NCI-H128 (cell line): ENCODE results near the gene MRPL48.
"Not testable (repeated sequence)": the region's sequence is repeated elsewhere in the genome, so short reads cannot be mapped to it uniquely, and the experiment has no call there.

Experiments
- DNase-seq: peaks from one replicate; lab custom pipeline; 2025; ENCODE audit not compliant: unreplicated experiment; lab: John Stamatoyannopoulos, UW

Gene MRPL48

DNA sequence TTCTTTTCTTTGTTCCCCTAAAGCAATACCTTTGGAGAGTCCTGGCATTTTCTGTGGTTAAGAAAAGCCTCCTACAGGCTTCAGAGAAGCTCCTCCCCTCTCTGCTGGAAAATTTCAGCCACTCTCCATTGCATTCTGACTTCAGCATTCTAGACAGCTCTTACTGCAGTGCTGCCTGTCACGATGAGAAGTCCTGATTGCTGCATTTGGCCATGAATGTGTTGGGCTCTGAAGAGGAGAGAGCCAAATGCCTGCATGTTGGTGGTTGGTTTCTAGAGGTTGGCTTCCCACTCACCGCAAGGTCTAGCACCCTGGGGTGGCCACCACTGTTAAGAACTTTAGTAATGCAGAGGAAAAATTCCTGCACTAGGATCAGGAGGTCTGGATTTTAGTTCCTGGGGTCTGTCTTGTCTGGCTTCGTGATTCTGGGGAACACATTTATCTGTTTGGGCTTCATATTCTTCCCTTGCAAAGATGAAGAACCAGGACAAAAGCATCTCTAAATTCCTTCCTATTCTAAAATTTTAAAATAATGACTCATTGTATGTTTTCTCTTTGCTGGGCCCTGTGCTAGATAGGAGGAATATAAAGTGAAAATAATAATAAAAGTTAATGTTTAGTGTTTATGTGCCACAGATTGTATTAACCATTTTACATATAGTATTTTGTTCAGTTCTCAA is 50.9 kb downstream of the MRPL48 start:
- no peak for DNase-seq

DNA sequence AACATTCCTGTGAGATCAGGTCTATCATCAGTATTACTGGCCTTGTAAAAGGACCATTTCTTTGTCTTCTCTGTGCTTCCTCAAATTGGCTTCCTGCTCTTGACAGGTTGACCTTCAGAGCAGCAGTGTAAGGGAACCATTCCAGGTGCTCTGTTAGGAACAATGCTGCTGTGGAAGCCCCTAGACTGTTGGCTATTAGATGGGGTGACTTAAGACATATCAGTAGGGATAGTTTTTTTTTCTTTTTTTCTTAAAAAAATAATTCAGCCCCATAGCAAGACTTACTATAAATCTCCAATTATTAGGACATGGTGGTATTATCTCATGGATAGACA is 51.4 kb downstream of the MRPL48 start:
- no peak for DNase-seq

DNA sequence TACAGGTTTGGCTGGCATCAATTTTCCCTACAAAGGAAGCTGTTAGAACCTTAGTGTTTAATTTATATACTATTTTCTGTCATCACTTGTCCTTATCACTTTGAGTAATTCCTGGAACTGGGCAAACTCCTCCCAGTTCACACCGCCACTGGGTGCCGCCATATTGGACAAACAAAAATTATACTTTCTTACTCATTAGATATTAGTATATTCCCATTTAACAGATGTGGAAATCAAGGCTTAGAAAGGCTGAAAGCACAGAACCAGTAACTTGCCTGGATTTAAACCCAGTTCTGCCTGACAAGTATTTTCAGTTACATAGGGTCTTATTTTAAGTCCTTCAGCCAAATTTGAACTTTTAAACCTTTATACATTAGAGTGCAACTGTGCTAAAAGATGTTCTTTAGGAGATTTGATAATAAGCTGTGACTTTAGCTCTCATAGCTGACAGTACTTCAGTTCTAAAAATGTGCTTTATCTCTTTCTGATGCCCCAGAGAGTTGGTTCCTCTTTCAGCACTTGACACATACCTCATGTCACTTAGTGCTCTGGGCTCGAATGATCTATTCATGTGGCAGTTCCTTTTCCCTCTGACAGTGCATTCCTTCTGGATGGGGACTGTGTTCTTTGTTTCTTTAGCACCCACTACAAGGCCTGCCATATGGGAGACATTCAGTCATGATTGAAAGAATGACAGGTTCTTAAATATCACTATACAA is 63.5 kb downstream of the MRPL48 start:
- no peak for DNase-seq

DNA sequence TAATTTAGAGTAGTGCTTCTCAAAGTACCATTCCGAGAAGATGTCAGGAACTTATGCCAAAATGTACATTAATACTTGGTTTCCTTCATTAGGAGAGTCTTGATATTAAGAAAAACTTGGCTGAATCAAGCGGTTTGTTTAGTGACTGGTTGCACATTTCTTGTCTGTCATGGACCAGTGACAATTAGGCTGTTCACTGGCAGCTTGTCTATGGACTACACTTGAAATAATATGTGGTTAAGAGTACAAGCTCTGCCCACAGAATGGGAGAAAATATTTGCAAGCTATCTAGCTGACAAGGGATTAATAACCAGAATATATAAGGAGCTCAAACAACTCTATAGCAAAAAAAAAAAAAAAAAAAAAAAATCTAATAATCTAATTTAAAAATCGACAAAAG is 64.4 kb downstream of the MRPL48 start:
- DNase-seq = no peak

DNA sequence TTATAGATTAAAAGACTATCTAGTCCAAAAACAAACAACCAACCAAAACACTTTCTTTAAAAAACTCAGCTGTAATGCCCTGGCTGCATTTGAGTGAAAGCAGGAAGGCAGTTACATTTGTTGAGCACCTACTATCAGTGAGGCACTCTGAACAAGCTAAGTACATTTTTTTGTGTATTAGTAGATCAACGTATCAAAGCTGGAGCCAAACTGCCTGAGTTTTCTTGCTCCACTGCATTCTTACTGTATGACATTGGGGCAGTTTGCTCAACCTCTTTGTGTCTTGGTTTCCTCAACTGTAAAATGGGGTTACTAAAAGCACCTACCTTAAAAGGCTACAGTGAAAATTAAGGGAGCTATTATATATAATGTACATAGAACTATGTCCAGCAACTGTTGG is 67.0 kb downstream of the MRPL48 start:
- DNase-seq = no peak

DNA sequence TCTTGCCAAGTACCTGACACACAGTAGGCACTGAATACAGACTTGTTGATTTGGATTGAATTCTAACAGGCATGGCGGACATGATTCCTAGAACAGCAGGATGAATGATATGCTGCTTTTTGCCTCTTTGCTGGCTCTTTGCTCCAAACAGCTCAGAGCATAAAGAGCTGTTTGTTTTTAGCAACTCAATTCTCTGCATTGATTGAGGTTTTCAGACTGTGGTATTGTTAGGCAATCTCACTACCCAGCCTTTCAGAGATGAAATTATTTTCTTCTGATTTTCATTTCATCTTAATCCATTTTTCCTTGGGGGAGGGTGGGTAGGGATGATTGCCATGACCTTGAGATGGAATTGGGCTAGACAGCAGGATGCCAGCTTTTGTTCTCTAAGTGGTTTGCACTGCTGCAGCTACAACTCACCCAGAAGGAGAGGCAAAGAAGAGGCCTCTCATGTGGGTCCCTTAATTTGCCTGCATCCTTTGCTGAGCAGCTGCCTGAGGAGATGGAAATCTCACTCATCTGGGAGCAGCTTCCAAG is 68.4 kb downstream of the MRPL48 start:
- DNase-seq = peak; percentile 26

DNA sequence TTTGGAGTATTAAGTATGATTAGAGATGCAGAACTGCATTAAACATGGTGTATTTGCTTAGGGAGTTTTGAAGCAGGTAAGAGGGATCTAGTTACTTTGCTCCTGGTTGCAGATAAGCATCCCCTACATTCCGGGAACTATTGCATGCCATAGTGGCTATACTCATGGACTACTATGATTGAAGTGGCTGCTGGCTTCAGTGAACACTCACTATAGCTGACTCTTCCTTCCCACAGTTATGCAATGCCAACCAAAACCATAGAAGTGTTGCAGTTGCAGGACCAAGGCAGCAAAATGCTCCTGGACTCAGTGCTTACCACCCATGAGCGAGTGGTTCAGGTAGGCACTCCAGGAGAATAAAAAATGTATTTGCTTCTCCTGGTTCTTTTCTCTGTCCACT is 72.0 kb downstream of the MRPL48 start:
- DNase-seq = no peak

DNA sequence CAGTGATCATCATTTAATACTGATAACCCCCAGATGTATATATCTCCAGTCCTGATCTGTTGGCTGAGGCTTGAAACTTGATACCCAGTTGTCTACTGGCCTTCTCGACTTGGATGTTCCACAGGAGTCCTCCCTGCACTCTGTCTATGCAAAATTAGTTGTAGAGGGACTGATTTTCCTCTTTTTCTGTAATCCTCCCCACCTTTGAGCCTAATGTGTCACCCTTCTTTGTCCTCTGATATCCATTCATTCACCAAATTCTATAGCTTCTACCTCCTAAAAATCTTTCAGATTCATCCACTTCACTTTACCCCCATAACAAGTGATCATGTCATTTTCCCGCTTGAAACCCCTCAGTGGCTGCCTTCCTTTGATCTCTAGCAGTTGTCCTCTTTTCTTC is 72.5 kb downstream of the MRPL48 start:
- DNase-seq = no peak

DNA sequence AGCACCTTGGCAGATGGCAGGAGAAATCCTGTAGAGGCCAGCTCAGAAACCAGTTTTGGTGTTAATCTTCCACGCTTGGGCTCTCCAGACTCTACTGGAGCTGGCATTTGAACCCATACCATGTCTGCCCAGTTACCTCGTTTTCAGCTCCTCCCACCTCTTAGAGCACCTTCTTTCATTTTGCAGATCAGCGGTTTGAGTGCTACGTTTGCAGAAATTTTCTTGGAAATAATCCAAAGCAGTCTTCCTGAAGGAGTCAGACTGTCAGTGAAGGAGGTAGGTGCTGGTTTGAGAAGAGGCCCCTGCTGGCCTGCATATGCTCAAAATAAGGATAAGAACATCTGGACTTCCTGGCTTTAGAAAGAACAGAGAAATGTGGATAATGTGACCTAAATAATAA is 75.3 kb downstream of the MRPL48 start:
- no peak for DNase-seq

DNA sequence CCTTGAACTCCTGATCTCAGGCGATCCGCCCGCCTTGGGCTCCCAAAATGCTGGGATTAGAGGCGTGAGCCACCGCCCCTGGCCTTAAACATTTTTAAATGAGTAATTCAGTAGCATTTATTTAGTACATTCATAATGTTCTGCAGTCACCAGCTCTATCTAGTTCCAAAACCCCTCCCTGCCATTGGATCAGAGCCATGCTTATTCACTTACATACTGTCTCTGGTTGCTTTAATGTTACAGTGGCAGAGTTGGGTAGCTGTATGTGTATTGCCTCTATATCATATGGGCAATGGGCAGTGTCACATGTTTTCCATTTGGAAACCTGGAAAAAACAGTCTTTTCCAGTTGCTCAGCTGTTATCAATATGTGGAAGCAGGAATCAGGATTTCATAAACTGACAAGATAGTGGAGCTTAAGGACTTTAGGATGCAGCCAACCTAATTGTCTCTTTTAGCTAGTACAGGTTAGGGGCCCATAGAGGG is 78.5 kb downstream of the MRPL48 start:
- no peak for DNase-seq

DNA sequence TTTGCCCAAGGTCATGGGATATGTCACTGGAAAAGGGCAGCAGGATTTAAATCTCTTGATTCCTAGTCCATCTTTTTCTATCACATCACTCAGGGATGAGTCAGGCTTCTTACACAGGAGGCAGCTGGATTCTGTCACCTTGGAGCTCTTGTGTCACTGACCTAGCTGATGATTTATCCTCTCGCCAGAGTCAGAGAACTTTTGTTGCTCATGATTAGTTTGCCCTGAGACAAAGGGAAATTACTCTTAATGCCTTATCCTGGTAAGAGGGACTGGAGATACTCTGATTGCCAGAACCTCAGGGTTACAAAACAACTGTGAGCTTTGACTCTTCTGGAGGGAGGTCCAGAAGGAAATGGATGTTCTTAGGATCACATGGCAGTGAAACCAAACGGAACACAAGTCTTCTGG is 78.9 kb downstream of the MRPL48 start:
- DNase-seq = no peak

DNA sequence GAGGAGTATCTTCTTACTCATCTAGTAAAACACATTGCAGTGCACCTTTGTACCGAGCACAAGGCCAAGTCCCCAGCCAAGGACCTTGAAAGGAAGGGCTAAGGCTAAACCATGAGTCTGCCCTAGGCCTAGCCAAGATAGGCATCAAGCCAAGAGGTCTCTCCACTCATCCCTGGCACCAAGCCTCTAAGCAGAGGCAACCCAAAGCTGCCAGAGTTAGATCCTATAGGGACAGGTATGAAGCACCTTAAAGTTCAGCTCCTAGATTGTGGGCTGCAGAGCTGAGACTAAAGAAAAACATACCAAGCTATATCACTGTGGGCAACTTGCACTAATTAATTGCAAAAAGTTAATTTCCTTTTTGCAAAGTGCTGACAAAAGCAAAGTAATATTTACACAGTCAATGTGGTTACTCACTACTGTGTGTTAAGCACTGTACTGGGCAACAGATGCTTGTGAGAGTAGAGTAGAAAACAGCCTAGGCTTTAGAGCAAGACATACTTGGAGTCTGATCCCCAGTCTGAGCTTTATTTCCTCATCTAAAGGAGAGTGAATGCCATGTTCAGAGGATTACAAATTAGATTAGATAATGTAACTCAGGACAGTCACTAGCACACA is 81.8 kb downstream of the MRPL48 start:
- no peak for DNase-seq

DNA sequence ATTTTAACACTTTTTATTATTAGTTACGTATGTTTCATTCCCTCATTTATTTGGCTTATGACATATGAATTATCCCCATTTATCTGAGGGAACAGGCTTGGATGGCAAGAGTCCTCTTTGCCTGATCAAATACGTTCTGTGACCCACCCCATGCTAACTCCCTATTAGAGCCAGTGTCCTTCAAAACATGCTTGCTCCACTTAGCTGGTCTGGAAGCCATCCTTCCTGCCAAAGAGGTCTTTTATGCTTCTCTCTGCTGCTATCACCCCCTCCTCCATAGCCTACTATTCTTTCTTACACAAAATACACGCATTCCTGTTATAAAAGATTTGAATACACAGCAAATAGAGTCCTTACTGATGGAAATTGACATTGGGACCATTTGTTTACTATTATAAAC is 82.6 kb downstream of the MRPL48 start:
- DNase-seq = no peak

DNA sequence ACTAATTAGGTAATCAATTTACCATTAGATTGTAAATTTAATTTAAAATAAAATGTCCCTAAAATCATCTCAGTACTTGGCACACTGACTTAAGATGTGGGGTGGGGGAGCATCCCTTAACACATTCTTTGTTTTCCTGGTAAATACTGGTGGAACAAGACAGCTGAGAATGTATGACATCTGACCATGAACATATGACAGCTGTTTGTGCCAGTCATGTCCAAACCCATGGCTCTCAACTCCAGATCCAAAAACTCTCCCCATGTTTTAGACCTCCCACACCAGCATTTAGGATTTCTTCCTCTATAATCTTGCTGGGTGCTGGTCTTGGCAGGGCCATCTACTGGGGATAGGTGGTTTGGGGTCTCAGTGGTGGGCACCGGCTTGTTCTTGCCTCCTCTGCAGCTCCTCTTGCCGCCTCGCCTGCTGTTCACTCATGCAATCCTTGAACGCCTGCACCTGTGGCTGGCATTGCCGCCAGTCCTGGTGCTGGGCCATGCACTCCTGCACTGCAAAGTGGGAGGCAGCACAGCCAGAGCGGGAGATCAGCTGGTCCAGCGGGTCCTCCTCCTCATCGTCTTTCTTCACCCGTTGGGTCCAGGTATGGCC is 85.2 kb downstream of the MRPL48 start:
- no peak for DNase-seq

DNA sequence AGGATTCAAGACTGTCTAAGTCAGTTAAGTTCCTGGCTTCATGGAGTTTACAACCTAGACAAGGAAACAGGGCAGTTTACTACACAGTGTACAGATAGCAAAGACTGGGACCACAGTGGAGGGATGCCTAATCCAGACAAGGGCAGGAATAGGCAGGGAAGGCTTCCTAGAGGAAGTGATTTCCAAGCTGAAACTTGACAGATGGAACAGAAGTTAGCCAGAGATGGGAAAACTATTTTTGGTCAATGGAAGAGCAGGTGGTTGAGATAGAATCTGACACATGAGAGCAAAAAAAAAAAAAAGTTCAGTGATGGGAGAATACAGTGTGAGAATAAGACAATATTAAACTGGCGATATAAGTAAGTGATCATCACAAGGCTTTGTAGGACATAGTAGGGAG is 87.7 kb downstream of the MRPL48 start:
- no peak for DNase-seq

DNA sequence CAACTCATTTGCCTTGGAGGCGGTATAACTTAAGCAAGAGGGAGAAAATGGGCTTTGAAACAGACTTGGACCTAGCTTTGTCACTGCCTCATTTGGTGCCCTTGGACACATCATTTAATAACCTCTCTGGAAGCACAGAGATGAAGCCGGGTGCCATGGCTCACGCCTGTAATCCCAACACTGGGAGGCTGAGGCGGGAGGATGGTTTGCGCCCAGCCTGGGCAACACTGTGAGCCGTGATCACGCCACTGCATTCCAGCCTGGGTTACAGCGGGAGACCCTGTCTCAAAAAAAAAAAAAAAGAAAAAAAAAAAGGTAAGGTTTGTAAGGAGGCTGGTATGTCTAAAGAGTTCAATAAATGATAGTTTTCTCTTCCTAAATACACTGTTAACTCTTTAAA is 88.2 kb downstream of the MRPL48 start:
- no peak for DNase-seq

DNA sequence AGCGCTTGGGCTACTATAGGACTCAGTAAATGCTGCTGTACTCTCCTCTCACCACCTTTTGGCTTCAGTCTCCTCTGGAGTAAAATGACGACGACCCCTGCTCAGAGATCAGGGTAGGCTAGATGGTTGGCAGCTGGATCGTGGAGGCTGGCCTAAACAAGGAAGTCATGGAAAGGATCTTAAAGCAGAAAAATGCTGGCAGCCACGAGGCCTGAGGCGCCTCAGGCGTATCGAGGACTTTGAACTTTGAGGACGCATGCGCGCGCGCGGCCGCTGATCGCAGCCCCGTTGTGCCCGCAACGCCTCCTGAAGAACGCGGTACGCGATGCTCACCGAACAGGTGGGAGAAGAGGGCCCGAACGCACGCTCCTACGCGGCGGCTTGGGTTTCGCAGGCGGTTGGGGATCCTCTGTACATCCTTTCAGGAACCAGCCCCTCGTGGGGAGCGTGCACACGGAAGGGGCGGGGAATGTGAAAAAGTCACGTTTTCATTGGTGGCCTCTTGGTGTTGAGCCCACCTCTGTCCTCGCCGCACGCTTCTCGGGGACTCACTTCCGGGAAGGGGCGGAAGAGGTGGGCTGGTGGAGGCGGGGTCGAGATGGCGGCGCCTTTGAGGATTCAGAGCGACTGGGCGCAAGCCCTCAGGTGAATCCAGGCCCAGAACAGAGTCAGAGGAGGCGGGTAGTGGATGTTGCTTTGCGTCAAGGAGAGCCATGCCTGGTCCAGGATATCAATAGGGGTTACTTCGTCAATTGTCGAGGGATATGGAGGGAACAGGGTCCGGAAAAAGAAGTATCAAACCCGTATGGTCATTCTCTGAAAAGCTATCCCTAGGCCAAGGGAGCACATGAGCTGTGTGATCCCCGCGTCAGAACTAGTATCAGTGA is 89.0 kb downstream of the MRPL48 start, which contains the start of the genes COA4 and PAAF1:
Gene COA4, minus strand, starts transcription at position 423 of the 887 bp plus-strand sequence. CDS start 3,468 bp downstream, outside the sequence.
Gene PAAF1, plus strand, starts transcription at position 576 of the 887 bp plus-strand sequence. Its CDS starts 23 bp downstream, at position 599.
- peak; percentile 98 for DNase-seq

DNA sequence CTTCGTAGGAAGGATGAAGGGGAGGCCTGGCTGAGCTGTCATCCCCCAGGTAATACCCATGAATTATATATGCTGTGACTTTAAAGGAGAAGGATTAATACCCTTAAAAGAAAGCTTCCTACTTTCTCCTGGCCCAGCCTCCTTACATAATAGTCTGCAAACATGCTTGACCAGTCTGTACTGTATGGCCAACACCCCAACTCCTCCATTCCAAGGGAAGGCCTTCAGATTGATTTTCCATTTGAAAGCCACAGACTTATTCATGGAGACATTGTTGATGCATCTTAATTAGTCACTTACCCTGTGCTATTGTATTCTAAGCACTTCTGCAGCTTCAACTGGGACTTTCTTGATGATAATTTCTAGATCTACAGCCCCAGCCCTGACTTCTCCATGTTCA is 91.1 kb downstream of the MRPL48 start:
- DNase-seq = no peak

DNA sequence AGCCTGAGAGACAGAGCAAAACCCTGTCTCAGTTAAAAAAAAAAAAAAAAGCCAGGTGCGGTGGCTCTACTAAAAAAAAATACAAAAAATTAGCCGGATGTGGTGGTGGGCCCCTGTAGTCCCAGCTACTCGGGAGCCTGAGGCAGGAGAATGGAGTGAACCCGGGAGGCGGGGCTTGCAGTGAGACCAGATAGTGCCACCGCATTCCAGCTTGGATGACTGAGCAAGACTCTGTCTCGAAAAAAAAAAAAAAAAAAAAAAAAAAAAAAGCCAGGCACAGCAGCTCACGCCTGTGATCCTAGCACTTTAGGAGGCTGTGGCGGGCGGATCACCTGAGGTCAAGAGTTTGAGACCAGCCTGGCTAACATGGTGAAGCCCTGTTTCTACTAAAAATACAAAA is 92.8 kb downstream of the MRPL48 start:
- not testable (repeated sequence) for DNase-seq

DNA sequence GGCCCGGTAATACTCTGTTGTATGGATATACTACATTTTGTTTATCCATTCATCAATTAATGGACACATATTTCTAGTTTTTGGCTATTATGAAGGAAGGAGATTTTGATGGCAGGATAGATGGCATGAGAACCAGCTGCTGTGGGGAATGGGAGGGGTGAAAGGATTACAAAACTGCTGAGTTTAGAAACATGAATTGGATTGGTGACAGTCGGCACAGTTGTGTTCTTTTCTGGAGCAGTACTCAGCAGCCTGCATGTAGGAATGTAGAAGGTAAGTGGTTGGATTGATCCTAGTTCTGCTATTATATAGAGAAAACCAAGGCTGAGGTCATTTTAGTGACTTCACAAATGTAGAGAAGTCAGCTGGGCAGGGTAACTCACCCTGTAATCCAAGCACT is 96.2 kb downstream of the MRPL48 start:
- DNase-seq = no peak
